Mucosa of gallbladder (tissue), 1 donor: ENCODE measurements around the gene PEX11B. TPM values are rescaled to one million over a fixed set of nuclear protein-coding genes. Genes with fewer than 3 reads are reported as not detected.
A peak's percentile ranks its signal among the peaks of the same experiment; 100 is the strongest.

Experiments used
- DNase-seq: peaks from one replicate; pipeline ENCODE4 v3.0.0-alpha.2; 2020; ENCODE audit warnings: low spot score
- total RNA-seq: library from RNA; stranded (reverse); gene quantifications from one replicate; pipeline ENCODE4 v1.2.1, GENCODE V29; 2021
- donor health status: DM: no; HTN: no; CAD: no.

The PEX11B gene, protein sequence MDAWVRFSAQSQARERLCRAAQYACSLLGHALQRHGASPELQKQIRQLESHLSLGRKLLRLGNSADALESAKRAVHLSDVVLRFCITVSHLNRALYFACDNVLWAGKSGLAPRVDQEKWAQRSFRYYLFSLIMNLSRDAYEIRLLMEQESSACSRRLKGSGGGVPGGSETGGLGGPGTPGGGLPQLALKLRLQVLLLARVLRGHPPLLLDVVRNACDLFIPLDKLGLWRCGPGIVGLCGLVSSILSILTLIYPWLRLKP
- 35.1 TPM for total RNA-seq

DNA sequence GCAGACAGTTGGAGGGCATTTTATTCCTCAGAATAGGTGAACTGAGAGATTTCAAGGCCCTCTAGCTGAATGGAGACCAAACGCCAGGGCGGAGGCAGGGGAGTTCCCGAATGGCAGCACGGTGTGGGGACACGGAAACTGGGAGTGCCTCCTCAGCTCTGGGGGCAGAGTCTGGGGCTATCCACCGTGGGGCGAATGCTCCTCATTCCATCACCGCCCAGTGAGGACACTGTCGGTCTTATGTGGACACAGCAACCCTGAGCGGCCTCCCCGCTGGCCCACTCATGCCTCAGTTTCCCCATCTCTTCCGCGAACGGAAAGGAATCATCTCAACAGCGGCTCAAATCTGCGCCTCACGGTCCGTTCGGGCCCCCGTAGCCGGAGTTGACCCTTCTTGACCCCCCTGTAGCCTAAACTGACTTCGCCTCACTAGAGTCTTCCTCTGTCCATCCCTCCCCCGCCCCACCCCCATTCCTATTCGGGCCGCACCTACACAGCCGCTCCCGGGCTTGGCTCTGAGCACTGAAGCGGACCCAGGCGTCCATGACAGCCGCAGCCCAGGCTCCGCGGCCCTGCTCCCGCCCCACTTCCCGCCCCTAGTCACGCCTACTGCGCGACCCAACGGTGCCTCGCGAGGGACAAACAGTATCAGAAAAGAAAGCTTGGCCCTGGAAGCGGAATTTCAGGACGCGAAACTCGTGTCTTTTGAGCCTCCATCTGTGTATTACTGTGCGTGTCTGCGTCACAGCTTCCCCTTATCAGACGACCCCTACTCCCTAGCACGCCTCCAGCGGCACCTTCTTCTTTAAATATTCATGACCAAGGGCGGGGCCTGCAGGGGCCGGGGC, at the start of gene PEX11B:
Gene PEX11B (minus strand): TSS at position 574 of the 848 bp plus-strand sequence. CDS start 29 bp downstream, at position 545.
- DNase-seq = peak; percentile 92

DNA sequence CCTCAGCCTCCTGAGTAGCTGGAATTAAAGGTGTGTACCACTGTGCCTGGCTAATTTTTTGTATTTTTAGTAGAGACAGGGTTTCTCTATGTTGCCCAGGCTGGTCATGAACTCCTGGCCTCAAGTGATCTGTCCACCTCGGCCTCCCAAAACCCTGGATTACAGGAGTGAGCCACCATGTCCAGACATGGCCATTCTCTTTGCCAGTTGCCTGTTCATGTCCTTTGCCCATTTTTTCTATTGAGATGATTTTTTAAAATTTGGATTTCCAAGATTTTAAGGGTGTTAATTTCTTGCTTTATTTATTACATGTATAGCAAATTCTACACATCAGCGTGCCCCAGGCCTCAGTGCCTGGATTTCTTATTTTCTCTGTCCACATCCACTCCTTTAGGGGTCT, 48.8 kb upstream of the PEX11B start:
- no peak for DNase-seq

DNA sequence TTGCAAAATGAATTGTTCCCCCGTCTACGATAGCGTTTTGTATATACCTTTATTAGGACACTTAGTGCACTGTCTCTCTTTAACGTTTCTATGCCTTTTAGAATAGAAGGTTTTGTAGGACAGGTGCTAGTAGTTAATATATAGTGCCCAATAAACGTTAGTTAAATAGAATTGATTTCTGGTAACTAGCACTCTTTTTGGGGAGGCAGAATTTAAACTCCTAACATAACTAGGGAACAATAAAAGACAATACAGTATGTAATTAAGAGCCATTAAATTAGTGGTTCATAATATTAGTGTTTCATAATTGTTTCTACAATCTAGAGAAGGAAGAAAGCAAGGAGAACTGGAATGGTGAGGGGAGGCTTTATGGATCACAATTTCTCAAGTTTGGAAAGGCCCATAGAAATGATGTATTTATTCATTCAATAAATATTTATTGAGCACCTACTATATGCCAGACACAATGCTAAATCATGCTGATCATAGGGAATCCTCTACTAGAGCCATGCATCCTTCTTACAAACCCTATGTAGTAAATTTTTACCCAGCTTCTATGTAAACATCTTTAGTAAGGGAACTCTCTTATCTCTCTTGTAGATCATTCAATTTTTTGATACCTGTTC, 46.7 kb upstream of the PEX11B start:
- DNase-seq = no peak

DNA sequence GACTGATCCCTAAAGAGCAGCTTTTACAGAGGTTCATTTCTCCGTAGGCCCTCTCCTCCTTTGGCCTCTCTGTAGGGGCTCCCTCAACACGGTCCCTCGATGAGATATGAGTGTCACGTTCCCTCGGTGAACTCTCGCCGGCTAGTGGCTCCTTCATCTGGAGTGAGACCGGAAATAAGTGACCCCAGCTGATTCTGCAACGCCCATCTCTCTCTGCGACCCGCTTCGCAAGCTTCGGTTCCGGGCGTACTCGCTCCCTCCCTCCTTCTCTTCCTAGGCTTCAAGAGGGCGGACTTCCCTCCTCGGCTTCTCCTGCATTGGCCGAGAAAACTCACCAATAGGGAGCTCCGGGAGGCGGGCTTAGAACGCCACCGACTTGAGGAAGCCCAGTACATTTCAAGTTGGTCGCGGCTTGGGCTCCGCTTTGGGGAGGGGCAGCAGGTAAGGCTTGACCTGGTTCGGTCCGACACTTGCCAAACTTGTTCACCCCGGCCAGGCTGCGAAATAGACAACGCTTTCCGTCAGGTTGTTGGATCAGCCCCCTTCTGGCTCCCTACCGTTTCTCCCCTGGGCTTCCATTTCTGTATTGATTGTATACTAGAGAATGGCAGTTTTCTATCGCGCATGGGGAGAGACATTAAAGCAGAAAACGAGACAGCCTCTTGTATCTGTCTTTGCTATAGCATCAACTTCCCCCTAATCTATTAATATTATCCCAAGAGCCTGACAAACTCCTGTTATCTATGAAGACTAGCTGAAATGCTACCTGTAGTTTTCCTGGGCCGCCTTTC, 46.0 kb upstream of the PEX11B start, which contains the start of the genes ANKRD34A and POLR3GL:
Gene ANKRD34A (minus strand): TSS at position 248 of the 791 bp plus-strand sequence. CDS start 2,816 bp downstream, outside the sequence.
Gene POLR3GL (plus strand): TSS at position 363 of the 791 bp plus-strand sequence. CDS start 10,176 bp downstream, outside the sequence.
- peak; percentile 95 for DNase-seq

DNA sequence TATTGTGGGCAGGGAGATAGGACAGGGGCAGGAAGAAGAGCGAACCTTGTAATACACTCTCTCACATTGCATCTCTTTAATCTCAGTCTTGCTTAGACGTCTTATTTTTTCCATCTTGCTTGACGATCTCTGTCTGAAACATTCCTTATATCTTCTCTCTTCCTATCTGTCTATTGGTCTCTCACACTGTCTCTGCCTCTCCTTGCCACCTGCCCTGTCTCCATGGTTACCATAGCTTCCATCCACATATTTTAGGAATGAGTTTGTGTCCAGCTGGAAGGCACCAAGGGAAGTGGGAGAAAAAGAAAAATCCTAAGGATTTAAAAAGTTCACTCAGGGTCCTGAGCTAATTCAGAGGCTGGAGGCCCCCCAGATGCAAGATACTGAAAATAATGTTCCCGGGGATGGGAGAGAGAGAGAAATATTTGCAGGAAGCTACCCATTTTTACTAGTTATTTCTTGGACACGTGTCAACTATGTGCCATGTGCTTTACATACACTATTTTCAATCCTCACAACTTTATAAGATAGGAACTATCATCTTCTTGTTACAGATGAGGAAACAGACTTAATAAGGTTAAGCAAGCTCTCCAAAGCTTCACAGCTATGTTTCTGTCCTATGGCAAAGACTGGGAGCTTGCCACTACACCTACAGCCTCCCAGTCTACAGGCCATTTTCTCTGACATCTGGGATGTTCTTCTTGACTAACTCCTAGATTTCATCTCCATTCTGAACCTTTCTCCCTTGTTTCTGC, 44.9 kb upstream of the PEX11B start:
- DNase-seq = no peak

DNA sequence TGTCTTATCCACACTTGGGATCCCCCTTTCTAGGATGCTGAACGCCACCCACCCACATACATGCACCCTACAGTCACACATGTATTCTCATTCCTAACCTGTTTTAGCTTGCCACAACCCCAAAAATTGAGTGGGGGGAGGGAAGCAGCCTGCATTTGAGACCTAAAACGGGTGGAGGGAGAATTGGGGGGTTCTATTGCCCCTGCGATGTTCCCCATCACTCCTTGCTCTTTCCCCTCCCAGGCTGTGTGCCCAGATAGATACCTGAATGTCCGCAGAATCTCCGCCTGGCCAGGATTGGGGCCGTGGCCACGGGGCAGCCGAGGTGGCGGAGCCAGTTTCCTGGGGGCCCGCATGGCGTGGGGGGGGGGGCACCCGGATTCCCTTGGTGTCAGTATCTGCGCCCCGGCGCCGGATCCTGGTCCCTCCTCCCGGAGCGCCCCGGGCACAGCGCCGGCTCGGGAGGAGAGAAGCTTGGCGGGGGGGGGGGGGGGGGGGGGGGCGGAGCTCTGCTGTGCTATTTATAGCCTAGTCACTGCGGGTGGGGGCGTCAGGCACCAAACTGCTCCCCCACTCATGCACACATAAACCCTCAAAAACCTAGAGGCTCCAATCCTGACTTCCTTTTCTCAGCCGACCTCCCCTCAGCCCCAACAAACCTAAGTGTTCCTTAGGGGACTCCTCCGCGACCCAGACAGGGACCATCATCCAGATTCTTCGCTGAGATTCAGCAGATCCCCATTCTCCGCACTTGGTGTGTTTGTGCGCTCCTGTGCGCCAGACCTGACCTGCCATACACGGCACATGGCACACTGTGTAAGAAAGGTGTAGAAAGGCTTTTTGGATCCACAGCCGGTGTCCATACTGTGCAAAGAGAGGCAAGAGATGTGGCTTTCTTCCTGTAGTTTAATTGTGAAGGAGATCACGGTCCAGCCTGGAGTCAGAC, 43.9 kb upstream of the PEX11B start:
- DNase-seq = no peak

DNA sequence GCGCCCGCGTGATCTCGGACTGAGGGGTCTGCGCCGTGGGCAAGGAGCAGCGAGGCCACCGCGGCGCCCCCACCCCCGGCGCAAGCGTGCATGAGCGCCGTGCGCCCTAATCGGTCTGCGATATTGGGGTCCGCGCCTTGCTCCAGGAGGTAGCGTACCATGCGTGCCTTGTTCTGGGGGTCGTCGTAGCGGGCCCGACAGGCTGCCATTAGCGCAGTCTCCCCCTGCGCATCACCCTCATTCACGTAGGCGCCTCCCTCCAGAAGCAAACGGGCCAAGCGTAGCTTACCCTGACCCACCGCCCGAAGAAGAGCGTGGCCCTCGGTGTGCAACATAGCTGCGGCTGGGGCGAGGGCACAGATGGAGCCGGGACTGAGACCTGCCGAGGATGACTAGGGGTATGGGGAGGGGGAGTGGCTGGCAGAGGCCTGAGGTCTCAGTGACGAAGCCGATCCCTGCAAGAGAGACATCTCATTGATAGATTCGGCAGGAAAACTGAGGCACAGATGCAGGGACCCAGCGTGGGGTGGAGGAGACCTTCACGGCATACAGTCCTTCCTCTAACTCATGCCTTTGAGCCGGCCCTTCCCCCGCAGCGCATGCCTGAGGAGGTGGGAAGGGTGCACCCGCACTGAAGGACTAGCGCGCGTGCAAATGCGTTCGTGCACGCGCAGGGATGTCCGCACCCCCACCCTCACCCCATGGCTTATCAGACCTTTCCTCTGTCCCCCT, 43.1 kb upstream of the PEX11B start:
- no peak for DNase-seq

DNA sequence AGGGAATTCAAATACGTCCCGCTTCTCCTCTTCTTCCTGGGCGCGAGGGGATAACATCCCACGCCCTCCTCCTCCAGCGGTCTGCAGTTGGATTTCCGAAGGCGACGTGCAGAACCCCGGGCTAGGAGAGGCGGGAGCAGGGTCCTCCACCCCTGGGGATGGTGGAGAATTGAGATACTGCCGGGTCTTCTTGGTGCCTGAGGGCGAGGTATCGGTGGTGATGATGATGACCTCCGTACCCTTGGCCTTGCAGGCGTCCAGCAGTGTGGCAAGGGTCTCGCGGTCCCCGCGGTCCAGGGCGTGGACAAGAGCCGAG, 42.5 kb upstream of the PEX11B start:
- DNase-seq = no peak

DNA sequence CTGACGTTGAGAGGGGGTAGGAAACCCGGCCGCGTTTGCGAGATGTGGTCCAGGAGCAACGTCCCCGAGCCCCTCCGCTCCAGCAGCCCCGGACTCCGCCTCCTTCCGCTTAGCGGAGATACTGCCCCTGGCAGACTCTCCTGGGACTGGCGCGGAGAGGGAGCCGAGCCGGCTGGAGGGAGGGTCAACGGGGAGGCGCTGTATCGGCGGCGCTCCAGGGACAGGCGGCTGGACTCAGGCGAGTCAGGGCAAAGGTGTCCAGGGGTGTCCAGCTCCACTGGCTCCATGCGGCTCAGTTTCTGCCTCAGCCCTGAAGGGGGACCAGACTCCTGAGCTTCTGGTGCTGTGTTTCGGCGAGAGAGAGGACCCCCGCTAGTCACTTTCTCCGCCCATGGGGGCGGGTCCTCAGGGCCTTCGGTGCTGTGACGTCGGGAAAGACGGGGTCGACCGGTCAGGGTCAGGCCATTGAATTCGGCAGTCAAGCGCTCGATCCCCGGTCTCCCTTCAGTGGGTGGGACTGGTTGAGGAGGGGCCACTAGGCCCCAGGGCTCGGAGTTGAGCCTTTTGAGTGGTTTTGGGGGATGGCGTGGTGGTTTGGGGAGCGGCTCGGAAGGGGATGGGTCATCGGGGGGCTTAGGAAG, 42.1 kb upstream of the PEX11B start:
- peak; percentile 68 for DNase-seq

DNA sequence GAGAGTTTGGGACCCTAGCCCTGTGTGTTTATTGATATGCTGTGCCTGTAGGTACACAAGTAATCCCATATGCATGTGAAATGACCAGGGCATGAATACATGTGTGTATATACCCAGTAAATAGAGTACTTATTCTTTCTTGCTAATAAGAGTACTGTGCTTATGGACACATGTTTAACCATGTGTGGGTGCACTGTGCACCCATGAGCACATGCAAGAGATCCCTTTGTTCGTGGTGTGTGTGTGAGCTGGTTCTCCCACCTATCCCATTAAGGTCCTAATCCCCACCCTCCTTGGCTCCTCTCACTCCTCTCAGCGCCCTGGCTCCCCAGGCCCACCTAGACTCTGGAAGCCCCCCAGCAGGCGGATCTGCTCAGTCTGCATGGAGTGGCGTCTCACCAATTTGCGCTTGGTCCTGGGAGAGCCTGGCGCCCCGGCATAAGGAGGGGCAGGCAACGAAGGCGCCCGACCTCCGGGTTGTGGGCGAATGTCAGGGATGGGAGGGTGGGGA, 41.5 kb upstream of the PEX11B start:
- no peak for DNase-seq

DNA sequence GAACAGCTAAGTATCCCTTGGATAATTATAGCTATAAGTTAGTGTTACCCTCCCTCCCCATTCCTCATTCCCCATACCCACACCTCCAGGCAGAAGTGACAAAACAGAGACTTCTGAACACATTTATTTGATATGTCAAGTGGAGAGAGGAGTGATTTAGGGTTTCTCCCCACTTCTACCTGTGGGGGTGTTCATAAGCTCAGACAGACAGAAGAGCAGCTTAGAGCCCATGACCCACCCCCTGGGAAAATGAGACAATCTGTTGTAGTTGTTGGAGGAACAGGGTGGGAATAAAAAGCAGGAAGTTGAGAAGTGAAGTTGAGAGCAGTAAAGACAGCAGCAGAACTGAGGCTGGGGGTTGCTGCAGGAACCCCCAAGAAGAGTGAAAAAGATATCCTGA, 40.8 kb upstream of the PEX11B start:
- no peak for DNase-seq

DNA sequence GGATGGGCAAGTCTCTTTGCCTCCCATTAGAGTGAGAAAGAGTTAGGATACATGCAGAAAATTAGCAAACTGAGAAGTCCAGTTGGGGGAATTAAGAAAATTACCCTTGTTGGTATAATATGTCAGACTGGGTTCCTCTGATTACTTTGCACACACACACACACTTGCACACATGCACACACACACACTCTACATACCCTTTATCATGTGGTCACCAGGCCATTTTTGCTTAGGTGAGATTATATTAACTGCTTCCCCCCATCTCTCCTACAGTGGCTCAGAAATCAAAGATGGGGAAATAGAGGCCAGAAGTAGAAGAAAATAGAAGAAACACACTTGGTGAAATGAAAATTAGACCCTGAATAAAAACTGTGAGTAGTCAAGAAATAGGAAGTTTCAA, 40.2 kb upstream of the PEX11B start:
- no peak for DNase-seq

DNA sequence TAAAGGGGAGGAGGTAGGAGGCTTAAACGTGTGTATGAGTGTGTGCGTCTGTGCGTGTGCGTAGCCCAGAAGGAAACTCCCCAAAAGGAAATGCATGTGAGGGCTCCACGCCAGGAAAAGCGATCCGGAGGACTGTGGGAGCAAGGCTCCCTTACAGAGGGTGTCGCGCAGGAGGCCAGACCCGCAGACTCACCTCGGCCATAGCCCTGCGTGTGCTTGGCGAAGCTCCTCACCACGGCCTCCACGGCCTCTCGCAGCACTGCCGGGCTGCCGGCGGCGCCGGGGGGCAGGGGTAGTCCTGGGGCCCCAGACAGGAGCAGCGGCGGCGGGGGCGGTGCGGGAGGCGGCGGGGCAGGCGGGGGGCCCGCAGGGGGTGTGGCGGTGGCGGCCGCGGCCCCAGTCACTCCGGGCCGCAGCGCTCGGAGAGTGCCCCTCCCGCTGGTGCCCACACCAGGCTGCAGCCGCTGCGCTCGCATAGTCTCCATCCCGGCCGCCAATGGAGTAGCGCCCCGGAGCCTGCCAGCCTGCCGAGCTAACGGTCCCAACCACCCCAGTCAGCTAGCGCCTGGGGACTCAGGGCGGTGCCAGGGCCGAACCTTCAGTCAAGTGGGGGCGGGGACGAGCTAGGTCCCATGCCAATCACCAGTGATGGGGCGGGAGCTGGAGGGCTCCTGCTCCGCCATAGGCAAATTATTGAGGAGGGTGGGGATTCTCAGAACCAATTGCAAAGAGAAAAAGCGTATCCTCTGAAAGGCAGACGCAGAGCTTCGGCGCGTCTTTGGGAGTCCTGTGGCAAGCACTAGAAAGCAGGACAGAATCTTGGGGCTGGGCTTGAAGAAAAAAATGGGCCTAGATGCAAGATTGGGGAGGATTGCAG, 39.2 kb upstream of the PEX11B start, which contains the start of gene LIX1L:
Gene LIX1L (minus strand): TSS at position 575 of the 877 bp plus-strand sequence. CDS start 90 bp downstream, at position 485.
- DNase-seq = peak; percentile 96

DNA sequence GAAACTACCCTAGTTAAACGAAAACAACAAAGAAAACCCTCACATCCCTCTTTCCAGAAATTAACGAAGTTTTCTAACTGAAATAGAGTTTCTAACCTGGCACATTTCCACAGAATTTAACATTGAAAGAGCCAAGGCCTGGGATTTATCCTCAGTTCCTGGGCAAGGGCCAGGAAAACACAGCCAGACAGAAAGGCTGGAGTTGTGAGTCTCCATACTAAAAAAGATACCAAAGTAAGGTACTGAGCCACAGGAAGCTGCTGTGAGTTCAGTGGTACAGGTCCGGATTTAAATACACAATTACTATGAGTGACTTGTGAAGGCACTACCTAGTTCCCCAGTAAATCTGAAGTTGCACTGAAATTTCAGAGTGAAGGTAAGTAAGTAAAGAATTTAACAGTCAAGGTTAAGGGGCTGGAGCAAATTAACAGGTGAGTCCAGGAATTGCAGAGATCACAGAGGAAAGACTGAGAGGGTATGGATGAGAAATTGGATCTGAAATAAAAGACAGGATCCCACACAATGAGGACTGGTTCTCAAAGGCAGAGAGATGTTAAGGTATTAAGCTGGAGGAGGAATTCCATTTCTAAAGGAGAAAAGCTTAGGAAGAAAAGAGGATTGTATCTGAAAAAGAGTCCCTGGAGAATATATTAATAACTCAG, 38.4 kb upstream of the PEX11B start:
- no peak for DNase-seq

DNA sequence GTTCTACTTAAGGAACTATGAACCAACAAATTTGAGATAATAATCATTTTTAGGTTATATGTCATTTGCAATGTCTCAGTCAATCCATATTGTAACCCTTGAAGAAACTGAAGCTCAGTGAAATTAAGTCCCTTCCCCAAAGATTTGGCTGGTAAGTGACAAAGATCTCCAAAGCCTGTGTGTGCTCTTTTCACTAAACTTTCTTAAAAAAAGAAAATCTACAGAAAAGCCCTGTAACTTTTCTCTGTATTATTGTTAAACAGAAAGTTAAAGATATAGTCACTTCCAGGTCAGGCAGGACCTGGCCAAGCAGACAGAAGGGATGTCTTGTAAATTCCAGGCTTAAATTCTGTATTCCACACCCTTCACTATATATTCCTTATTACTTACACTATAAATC, 37.8 kb upstream of the PEX11B start:
- DNase-seq = no peak

DNA sequence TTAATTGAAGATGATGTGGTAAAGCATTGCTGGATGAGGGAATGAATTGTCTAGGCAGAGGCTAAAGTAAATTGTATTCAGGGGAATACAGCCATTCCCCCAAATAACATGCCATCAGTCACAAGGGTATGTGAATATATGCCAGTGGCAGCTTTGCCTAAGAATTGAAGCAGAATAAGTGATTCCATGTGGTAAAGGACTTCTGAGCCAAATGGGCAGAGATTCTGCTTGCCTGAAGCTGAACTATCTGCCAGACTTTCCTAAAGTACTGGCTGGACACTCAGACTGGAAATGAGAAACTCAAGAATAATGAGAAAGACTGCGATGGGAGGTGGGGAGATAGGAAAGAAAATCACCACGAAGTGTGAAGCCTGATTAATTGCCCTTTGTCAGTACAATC, 36.9 kb upstream of the PEX11B start:
- DNase-seq = no peak

DNA sequence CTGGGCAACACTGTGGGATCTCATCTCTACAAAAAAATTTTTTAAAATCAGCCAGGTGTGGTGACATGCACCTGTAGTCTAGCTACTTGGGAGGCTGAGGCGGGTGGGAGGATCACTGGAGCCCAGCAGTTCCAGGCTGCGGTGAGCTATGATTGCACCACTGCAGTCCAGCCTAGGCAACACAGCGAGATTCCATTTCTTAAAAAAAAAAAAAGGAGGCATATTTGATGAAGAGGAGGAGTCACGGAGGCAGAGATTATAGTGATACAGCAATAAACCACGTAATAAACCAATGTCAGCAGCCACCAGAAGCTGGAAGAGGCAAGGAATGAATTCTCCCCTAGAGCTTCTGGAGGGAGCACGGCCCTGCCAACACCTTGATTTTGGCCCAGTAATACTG, 35.3 kb upstream of the PEX11B start:
- DNase-seq = no peak
